ENCODE measurements around the gene ABLIM1.

Gene ABLIM1

GRCh38 chr10:114521255-114521654 lies 136.8 kb downstream of the ABLIM1 start:
- no peak for DNase-seq

GRCh38 chr10:114520453-114520852 lies 137.6 kb downstream of the ABLIM1 start:
- DNase-seq, result no peak

- no peak for DNase-seq
Observed at GRCh38 chr10:114519756-114520293, 138.2 kb downstream of the ABLIM1 start.

- no peak for DNase-seq
Observed at GRCh38 chr10:114519306-114519669, 138.8 kb downstream of the ABLIM1 start.

- no peak for DNase-seq
Observed at GRCh38 chr10:114518401-114519305, 139.4 kb downstream of the ABLIM1 start.

- DNase-seq, result no peak
Observed at GRCh38 chr10:114517368-114518250, 140.5 kb downstream of the ABLIM1 start.

GRCh38 chr10:114516356-114516755 lies 141.7 kb downstream of the ABLIM1 start:
- no peak for DNase-seq

GRCh38 chr10:114515298-114515914 lies 142.7 kb downstream of the ABLIM1 start:
- DNase-seq, result no peak

GRCh38 chr10:114513381-114513792 lies 144.7 kb downstream of the ABLIM1 start:
- no peak for DNase-seq

GRCh38 chr10:114511881-114512280 lies 146.2 kb downstream of the ABLIM1 start:
- DNase-seq, result no peak

- no peak for DNase-seq
Observed at GRCh38 chr10:114508376-114508775, 149.7 kb downstream of the ABLIM1 start.

- DNase-seq, result peak in 1 of 56 donors; percentile 6
Observed at GRCh38 chr10:114507449-114507848, 150.6 kb downstream of the ABLIM1 start.

- no peak for DNase-seq
Observed at GRCh38 chr10:114506871-114507385, 151.1 kb downstream of the ABLIM1 start.

GRCh38 chr10:114504769-114505579 lies 153.1 kb downstream of the ABLIM1 start:
- no peak for DNase-seq

GRCh38 chr10:114502074-114502473 lies 156.0 kb downstream of the ABLIM1 start:
- no peak for DNase-seq

- no peak for DNase-seq
Observed at GRCh38 chr10:114501650-114502049, 156.4 kb downstream of the ABLIM1 start.

- no peak for DNase-seq
Observed at GRCh38 chr10:114500643-114501042, 157.4 kb downstream of the ABLIM1 start.

GRCh38 chr10:114499630-114500190 lies 158.4 kb downstream of the ABLIM1 start:
- no peak for DNase-seq

- no peak for DNase-seq
Observed at GRCh38 chr10:114499116-114499515, 159.0 kb downstream of the ABLIM1 start.
